HepG2 (cell line): Measurements from ENCODE around the gene TBCCD1. TPM values are rescaled to one million over a fixed set of nuclear protein-coding genes. Genes with fewer than 3 reads are reported as not detected.

ENCODE experiments used
- ATAC-seq: fragments of 200-7000 bp; cut with Tn5 transposase; 3 replicates; pipeline ENCODE4 v1.9.1; 2020; ENCODE audit warnings: mild to moderate bottlenecking, moderate library complexity
- BruUV-seq: library from RNA; stranded (reverse); fragments of 400-500 nt; replicated peaks from 2 replicates; lab custom pipeline; 2021; lab: Mats Ljungman, UMichigan
- CTCF ChIA-PET: fragments of 300-600 bp; formaldehyde crosslinking; extraction: SDS; loops from one replicate; lab custom pipeline; 2021; ENCODE audit warnings: low total read pairs, inconsistent platforms, low intra/inter-chr PET ratio; lab: Yijun Ruan, JAX
- POLR2A ChIA-PET: fragments of 350-600 bp; sonication (Branson Sonifier 250); formaldehyde crosslinking; loops from one replicate; lab custom pipeline; 2020; ENCODE audit warnings: antibody characterized with exemption, inconsistent platforms; lab: Yijun Ruan, JAX
- DNase-seq: peaks from one replicate; pipeline ENCODE4 v3.0.0-alpha.2; 2015; ENCODE audit warnings: low spot score
- FAIRE-seq: peaks from 3 replicates; lab custom pipeline; 2011; peaks lifted over from hg19 to GRCh38; lab: Jason Lieb, UNC
- H2AFZ ChIP-seq: one replicate; pipeline ENCODE4 v1.6.1; 2011; ENCODE audit warnings: low read length, inconsistent platforms
- H3K27ac ChIP-seq: fragments of 300-600 bp; 3 replicates; pipeline ENCODE4 v1.8.0; 2011; ENCODE audit warnings: mixed run types, mild to moderate bottlenecking, mixed read lengths, low read length, inconsistent platforms; ENCODE audit not compliant: insufficient read depth; ENCODE audit errors: extremely low read length
- H3K27me3 ChIP-seq, 2 experiments: fragments of 200-600 bp in 1 of 2; 2 replicates in 1 of 2; 3 replicates in 1 of 2; pipeline versions ENCODE4 v1.6.0 to v1.8.0; 2011; ENCODE audit warnings: low read length in 2 of 2, mild to moderate bottlenecking in 2 of 2, moderate library complexity in 2 of 2, inconsistent platforms in 1 of 2; ENCODE audit not compliant: insufficient read depth in 2 of 2, control insufficient read depth in 1 of 2
- H3K36me3 ChIP-seq, 2 experiments: fragments of 200-600 bp in 1 of 2; replicated peaks in 1 of 2; 2 replicates in 1 of 2; 3 replicates in 1 of 2; pipeline versions ENCODE4 v1.5.1 to v1.8.0; 2011; ENCODE audit warnings: low read length in 2 of 2, inconsistent platforms in 1 of 2; ENCODE audit not compliant: insufficient read depth in 2 of 2, control insufficient read depth in 1 of 2
- H3K4me1 ChIP-seq: 2 replicates; pipeline ENCODE4 v1.5.1; 2012; ENCODE audit warnings: low read length, inconsistent platforms; ENCODE audit not compliant: insufficient read depth
- H3K4me2 ChIP-seq: 2 replicates; pipeline ENCODE4 v1.6.0; 2011; ENCODE audit warnings: low read depth, low read length, inconsistent platforms
- H3K4me3 ChIP-seq, 3 experiments: fragments of 200-600 bp in 1 of 3; sonication (generic), shearing (Covaris generic) in 1 of 3; replicated peaks in 1 of 3; 2 replicates each; pipeline ENCODE4 v1.5.1; 2011 to 2016; ENCODE audit warnings: low read length in 3 of 3, inconsistent platforms in 2 of 3, low read depth in 2 of 3, mild to moderate bottlenecking in 2 of 3, control low read depth in 1 of 3, mixed read lengths in 1 of 3; ENCODE audit not compliant: insufficient read depth in 1 of 3
- H3K79me2 ChIP-seq: one replicate; pipeline ENCODE4 v1.6.1; 2011; ENCODE audit warnings: low read length, inconsistent platforms; ENCODE audit not compliant: insufficient read depth
- H3K9ac ChIP-seq: 2 replicates; pipeline ENCODE4 v1.6.0; 2011; ENCODE audit warnings: mild to moderate bottlenecking, low read depth, low read length, inconsistent platforms; ENCODE audit not compliant: insufficient read depth
- H3K9me3 ChIP-seq: 2 replicates; pipeline ENCODE4 v1.5.1; 2012; ENCODE audit warnings: mild to moderate bottlenecking, low read length
- H4K20me1 ChIP-seq: 2 replicates; pipeline ENCODE4 v1.6.0; 2011; ENCODE audit warnings: inconsistent platforms, mild to moderate bottlenecking, low read length, moderate library complexity; ENCODE audit not compliant: insufficient read depth
- ATF7 ChIP-seq, 2 experiments: fragments of 450-650 bp in 1 of 2; sonication (generic) in 1 of 2; formaldehyde crosslinking in 1 of 2; IDR thresholded peaks; 2 replicates each; pipeline versions ENCODE4 v1.4.0 to v1.6.1; 2016 to 2020; ENCODE audit warnings: antibody characterized with exemption in 1 of 2, mild to moderate bottlenecking in 1 of 2, missing genetic modification reagents in 1 of 2
- ELF3 ChIP-seq: IDR thresholded peaks from 2 replicates; pipeline ENCODE4 v1.6.1; 2016; ENCODE audit warnings: missing genetic modification reagents, missing compliant biosample characterization
- ETV5 ChIP-seq: IDR thresholded peaks from 2 replicates; pipeline ENCODE4 v1.6.1; 2018; ENCODE audit warnings: missing biosample characterization, missing genetic modification reagents, inconsistent platforms, borderline replicate concordance
- FOXA3 ChIP-seq: IDR thresholded peaks from 2 replicates; pipeline ENCODE4 v1.6.1; 2016; ENCODE audit warnings: missing genetic modification reagents, missing compliant biosample characterization
- HDAC2 ChIP-seq: sonication (generic); formaldehyde crosslinking; IDR thresholded peaks from 2 replicates; pipeline ENCODE4 v1.4.0; 2020; ENCODE audit warnings: missing genetic modification reagents
- HOXA3 ChIP-seq: sonication (generic); formaldehyde crosslinking; IDR thresholded peaks from 2 replicates; pipeline ENCODE4 v1.5.0; 2020; ENCODE audit warnings: missing genetic modification reagents
- MED1 ChIP-seq: sonication (generic); formaldehyde crosslinking; IDR thresholded peaks from 2 replicates; pipeline ENCODE4 v1.4.0; 2020; ENCODE audit warnings: missing genetic modification reagents
- MTF1 ChIP-seq: sonication (generic); formaldehyde crosslinking; IDR thresholded peaks from 2 replicates; pipeline ENCODE4 v1.5.0; 2020; ENCODE audit warnings: missing genetic modification reagents
- RXRB ChIP-seq: IDR thresholded peaks from 2 replicates; pipeline ENCODE4 v1.6.1; 2016; ENCODE audit warnings: borderline replicate concordance, missing genetic modification reagents, missing compliant biosample characterization
- SNAPC2 ChIP-seq: sonication (generic); formaldehyde crosslinking; IDR thresholded peaks from 2 replicates; pipeline ENCODE4 v1.8.1; 2022; ENCODE audit warnings: mild to moderate bottlenecking, missing genetic modification reagents
- TRAFD1 ChIP-seq: sonication (generic); formaldehyde crosslinking; IDR thresholded peaks from 2 replicates; pipeline ENCODE4 v1.5.1; 2020; ENCODE audit warnings: missing genetic modification reagents, mild to moderate bottlenecking, borderline replicate concordance
- ZNF18 ChIP-seq: sonication (generic); formaldehyde crosslinking; IDR thresholded peaks from 2 replicates; pipeline ENCODE4 v1.8.0; 2022; ENCODE audit warnings: mild to moderate bottlenecking, missing genetic modification reagents; ENCODE audit not compliant: insufficient replicate concordance
- ZNF616 ChIP-seq: sonication (generic); formaldehyde crosslinking; IDR thresholded peaks from 2 replicates; pipeline ENCODE4 v1.5.0; 2020; ENCODE audit warnings: low read depth, mild to moderate bottlenecking, missing genetic modification reagents
- ZNF678 ChIP-seq: sonication (generic); formaldehyde crosslinking; IDR thresholded peaks from 2 replicates; pipeline ENCODE4 v1.4.0; 2020; ENCODE audit warnings: mild to moderate bottlenecking, missing genetic modification reagents
- ZNF839 ChIP-seq: sonication (generic); formaldehyde crosslinking; IDR thresholded peaks from 2 replicates; pipeline ENCODE4 v1.4.0; 2020; ENCODE audit warnings: missing genetic modification reagents, mild to moderate bottlenecking, borderline replicate concordance
- WGBS: methylation state at CpG from one replicate; pipeline ENCODE4 v1.1.6; 2017; ENCODE audit warnings: low lambda C conversion rate; 5-methylcytosine and 5-hydroxymethylcytosine counted together
- in situ Hi-C: cut with HindIII; loops from 2 replicates; pipeline ENCODE4 v1.10.0; 2017; ENCODE audit warnings: low pct_unique_long_range_greater_than_20kb; ENCODE audit not compliant: extremely low pct_ligation_motif_present
- intact Hi-C: fragments of 100-400 bp; cut with micrococcal nuclease; formaldehyde crosslinking; loops from one replicate; pipeline ENCODE4 v1.10.0; 2022; ENCODE audit not compliant: unreplicated experiment
- polyA plus RNA-seq, 8 experiments: library from polyadenylated mRNA; depleted of rRNA in 3 of 8; stranded (reverse) in 7 of 8; unstranded in 1 of 8; fragments of >200 nt; fragmentation: Illumina TruSeq in 4 of 8; extraction: Trizol in 4 of 8; gene quantifications; 2 replicates each; pipeline versions ENCODE4 v1.2.1 to v1.2.3, GENCODE V29; 2011 to 2016; ENCODE audit warnings: low read depth in 4 of 8, missing spikeins in 1 of 8, mixed read lengths in 1 of 8; ENCODE audit not compliant: insufficient read depth in 1 of 8
- total RNA-seq, 5 experiments: library from RNA; depleted of rRNA; stranded (reverse); fragments of >200 nt; fragmentation: Illumina TruSeq; extraction: Trizol; gene quantifications; 2 replicates each; pipeline ENCODE4 v1.2.3, GENCODE V29; 2016; ENCODE audit warnings: low read depth in 1 of 5

The TBCCD1 gene
- total and polyA plus RNA-seq, 2 of the 13 experiments (the other 11 are each of a cell fraction or from before 2014, with no cell fraction given), result 13.6 to 16.2 TPM

GRCh38 chr3:186605078-186605477 lies 37.9 kb upstream of the TBCCD1 start:
- Histone ChIP-seq H3K4me2 (peak overlapping the region; percentile 69; the same call in 1 of the 2 replicates), H2AFZ (no peak overlapping the region), H4K20me1 (no peaks in the 10 kb centered on the region), H3K4me1 (peaks cover 98% of the 10 kb centered on the region), H3K36me3 (no peaks in the 10 kb centered on the region), H3K9me3 (no peaks in the 10 kb centered on the region), H3K4me3 (peak overlapping the region in 1 of 3 experiments; percentile 43; a peak in 1 of 6 replicates), H3K79me2 (peaks cover 6% of the 10 kb centered on the region), H3K27ac (peak overlapping the region; percentile 83)
- CTCF ChIA-PET, result no interaction called here
- intact Hi-C loops, result no loop called here
- DNase-seq (no peak), FAIRE-seq (no peak), ATAC-seq (no peak)
- BruUV-seq, result no TSS peak
- POLR2A ChIA-PET, result interaction anchor here (1.0 to 27.1 kb wide), 4 partner anchors 6 to 179 kb away, joined by 3 to 854 read pairs (median 429); partner anchors contain the start of genes AHSG, DNAJB11 and EIF4A2
- TF ChIP-seq SNAPC2 (no peak), ZNF616 (CRISPR knock-in tag) (no peak), ZNF678 (CRISPR knock-in tag) (no peak)
- TF ChIP-seq, all 625 proteins: peak for 0
- Histone ChIP-seq H3K27me3 (no peaks in the 10 kb centered on the region), H3K9ac (peak overlapping the region; percentile 34; the same call in 1 of the 2 replicates)
- in situ Hi-C loops, result no loop called here

- DNase-seq (no peak), ATAC-seq (no peak), FAIRE-seq (no peak)
- peaks cover 6% of the 10 kb centered on the region for H3K79me2 ChIP-seq
- peak overlapping the region; percentile 36; the same call in 1 of the 2 replicates for H3K9ac ChIP-seq
- no peak overlapping the region; a peak in 1 of 6 replicates for H3K4me3 ChIP-seq
- H4K20me1 ChIP-seq, result no peaks in the 10 kb centered on the region
- ChIA-PET CTCF (no interaction called here), POLR2A (interaction anchor here (24.0 to 27.1 kb wide), 2 partner anchors 8 to 9 kb away, joined by 854 read pairs; partner anchors contain the start of gene AHSG)
- intact Hi-C loops (no loop called here), in situ Hi-C loops (no loop called here)
- H3K9me3 ChIP-seq, result no peaks in the 10 kb centered on the region
- no peaks in the 10 kb centered on the region for H3K27me3 ChIP-seq
- peaks cover 98% of the 10 kb centered on the region for H3K4me1 ChIP-seq
- WGBS, result 59% methylated on average over 7 of the region's 7 CpGs
- H3K4me2 ChIP-seq, result peak overlapping the region; percentile 56
- BruUV-seq, result no TSS peak
- no peak overlapping the region for H2AFZ ChIP-seq
- H3K36me3 ChIP-seq, result no peaks in the 10 kb centered on the region
- H3K27ac ChIP-seq, result peak overlapping the region; percentile 71
- peak; percentile 77 for TF ChIP-seq MED1 (CRISPR knock-in tag)
- TF ChIP-seq ELF3 (CRISPR knock-in tag), result peak; percentile 37; the same call in 1 of the 2 replicates
- peak; percentile 16; the same call in 1 of the 2 replicates for TF ChIP-seq HOXA3
- TF ChIP-seq MTF1 (CRISPR knock-in tag), result no peak
- peak; percentile 20; the same call in 1 of the 2 replicates for TF ChIP-seq ETV5 (CRISPR knock-in tag)
- TF ChIP-seq ZNF18 (CRISPR knock-in tag), result peak; percentile 40
- peak; percentile 45; the same call in 1 of the 2 replicates for TF ChIP-seq RXRB (CRISPR knock-in tag)
- TF ChIP-seq ZNF839 (CRISPR knock-in tag), result no peak
- 0 out of 2 replicates have a peak, but pooled peaks have one; percentile 11 for TF ChIP-seq TRAFD1 (CRISPR knock-in tag)
- TF ChIP-seq FOXA3 (CRISPR knock-in tag), result peak; percentile 24; the same call in 1 of the 2 replicates
- TF ChIP-seq HDAC2, result 0 out of 2 replicates have a peak, but pooled peaks have one; percentile 13
- no peak for TF ChIP-seq ATF7 (IDR thresholded peaks at IDR 0.05)
- no peak for TF ChIP-seq ATF7 (CRISPR knock-in tag; IDR thresholded peaks at IDR 0.05)
These were observed 36.0 kb upstream of the TBCCD1 start for GRCh38 chr3:186603159-186603558.
